ENCODE results near the gene ERICH6.

- TF ChIP-seq CTCF (IDR thresholded peaks at IDR 0.05), result no peak
- no peak for TF ChIP-seq POLR2A (IDR thresholded peaks at IDR 0.05)
Measured at GRCh38 chr3:150631515-150632221, 72.1 kb downstream of the ERICH6 start.

All from body of pancreas (tissue), 4 donors.